CMK (cell line): ENCODE results near the gene MRTO4.
"Not testable (repeated sequence)": the region's sequence is repeated elsewhere in the genome, so short reads cannot be mapped to it uniquely, and the experiment has no call there.

Source experiments
- DNase-seq: peaks from one replicate; pipeline ENCODE4 v3.0.0-alpha.2; 2010; ENCODE audit warnings: low read depth

The MRTO4 gene

GRCh38 chr1:19251305-19252196 is at the start of gene MRTO4, which contains the start of gene EMC1:
Gene MRTO4, plus strand, starts transcription at chr1:19251805. Its CDS starts 31 bp downstream, at chr1:19251836.
Gene EMC1, minus strand, starts transcription at chr1:19251524. Its CDS starts 15 bp downstream, at chr1:19251509.
- peak; percentile 83 for DNase-seq

- no peak for DNase-seq
These were observed 49.2 kb upstream of the MRTO4 start for GRCh38 chr1:19202396-19202795.

DNA sequence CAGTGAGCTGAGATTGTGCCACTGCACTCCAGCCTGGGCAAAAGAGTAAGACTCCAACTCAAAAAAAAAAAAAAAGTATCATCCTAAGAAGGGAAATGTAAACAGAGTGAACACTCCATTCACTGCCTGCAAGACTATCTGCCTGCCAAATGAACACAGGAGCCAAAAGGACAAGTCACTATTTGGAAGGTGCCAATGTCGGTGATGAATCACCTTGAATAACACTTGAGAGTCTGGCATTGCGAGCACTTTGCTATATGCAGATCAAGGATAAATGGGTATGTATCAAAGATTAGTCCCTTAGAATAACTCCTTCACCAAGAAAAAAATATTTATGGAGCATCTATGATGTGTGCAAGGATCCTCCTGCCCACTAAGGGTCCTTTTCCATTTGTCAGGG is 48.2 kb upstream of the MRTO4 start:
- DNase-seq, result no peak

DNA sequence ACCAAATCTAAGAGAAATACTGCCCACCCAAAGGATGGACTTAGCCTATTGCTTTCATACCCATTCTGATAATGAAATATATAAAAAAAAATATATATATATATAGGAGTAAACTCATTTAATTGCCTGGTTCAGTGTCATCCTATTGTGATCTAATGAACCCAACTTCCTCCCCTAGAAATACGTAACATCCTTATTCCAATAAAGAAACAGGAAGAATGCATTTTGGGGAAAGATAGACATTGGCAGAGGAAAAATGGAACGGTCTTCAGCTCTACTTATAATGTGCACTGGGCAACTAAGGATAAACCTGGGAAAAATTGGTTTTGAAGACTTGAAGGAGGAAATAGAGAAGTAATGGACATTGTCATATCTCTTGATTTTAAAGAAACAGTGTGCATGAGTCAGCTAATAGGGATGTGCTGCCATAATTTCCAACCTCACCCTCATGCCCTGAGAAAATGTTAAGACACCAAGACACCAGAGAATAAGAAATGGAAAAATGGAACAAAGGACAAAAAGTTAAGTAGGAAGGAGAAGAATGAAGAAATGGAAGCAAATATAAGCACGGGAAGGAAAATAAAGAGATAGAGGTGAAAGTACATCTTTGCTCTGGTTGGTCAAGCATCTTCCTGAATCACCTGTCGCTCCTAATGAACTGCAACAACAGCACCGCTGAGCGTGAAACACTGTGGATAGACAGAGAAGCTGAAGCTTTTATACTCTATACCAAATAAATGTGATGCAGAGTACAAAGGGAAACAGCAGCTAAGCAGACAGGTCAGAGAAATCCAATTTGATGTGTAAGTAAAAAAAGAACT is 46.9 kb upstream of the MRTO4 start:
- DNase-seq, result no peak

GRCh38 chr1:19205403-19205802 is 46.2 kb upstream of the MRTO4 start:
- DNase-seq, result no peak

DNA sequence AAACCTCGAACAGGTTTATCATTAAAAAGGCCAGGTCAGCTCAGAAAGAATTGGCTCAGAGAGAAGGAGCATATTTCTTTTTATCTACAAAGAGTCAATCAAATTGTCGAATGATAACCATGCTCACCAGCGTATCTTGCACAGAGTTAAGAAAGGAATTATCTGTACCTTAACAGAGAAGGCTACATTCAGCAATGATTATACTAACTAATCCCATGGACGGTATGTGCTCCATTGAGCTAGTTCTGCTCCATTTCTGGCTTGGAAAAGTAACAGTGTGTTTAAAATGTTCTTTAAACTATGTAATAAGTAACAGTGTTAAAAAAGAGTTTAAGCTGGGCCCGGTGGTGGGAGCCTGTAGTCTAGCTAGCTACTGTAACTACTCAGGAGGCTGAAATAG is 45.8 kb upstream of the MRTO4 start:
- DNase-seq, result no peak

- DNase-seq, result peak; percentile 80
These were observed 44.7 kb upstream of the MRTO4 start for GRCh38 chr1:19206947-19207346.

GRCh38 chr1:19208710-19209438 is 42.7 kb upstream of the MRTO4 start:
- no peak for DNase-seq

- DNase-seq, result peak; percentile 56
These were observed 42.1 kb upstream of the MRTO4 start for GRCh38 chr1:19209439-19209989.

- peak; percentile 95 for DNase-seq
These were observed 41.4 kb upstream of the MRTO4 start, which contains the start of gene UBR4 for GRCh38 chr1:19209990-19210771. Gene UBR4, minus strand, starts transcription at chr1:19210266. Its CDS starts 18 bp downstream, at chr1:19210248.

- DNase-seq, result no peak
These were observed 40.6 kb upstream of the MRTO4 start for GRCh38 chr1:19210772-19211549.

- no peak for DNase-seq
These were observed 39.4 kb upstream of the MRTO4 start for GRCh38 chr1:19212167-19212566.

GRCh38 chr1:19213580-19213979 is 38.0 kb upstream of the MRTO4 start:
- no peak for DNase-seq

- DNase-seq, result not testable (repeated sequence)
These were observed 35.0 kb upstream of the MRTO4 start for GRCh38 chr1:19216585-19216984.

DNA sequence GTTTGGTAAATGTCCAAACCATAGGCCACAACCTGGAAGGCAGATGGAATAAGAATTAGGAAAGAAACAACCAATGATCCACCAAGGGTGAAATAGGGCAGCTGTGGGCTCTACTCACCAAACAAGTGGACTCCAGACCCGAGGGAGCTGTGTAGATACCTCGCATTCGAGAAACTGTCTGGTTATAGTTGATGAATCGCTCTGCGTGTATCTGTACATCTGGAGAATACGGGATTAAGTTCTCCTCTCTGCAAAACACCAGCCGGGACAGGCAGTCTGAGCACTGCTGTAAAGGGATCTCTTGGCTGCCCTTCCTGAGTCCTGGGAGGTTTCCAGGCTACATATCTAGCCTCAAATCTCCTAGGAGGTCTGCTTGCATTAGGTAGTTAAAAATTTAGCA is 32.2 kb upstream of the MRTO4 start:
- DNase-seq, result no peak

GRCh38 chr1:19220080-19220846 is 31.3 kb upstream of the MRTO4 start:
- DNase-seq, result no peak

DNA sequence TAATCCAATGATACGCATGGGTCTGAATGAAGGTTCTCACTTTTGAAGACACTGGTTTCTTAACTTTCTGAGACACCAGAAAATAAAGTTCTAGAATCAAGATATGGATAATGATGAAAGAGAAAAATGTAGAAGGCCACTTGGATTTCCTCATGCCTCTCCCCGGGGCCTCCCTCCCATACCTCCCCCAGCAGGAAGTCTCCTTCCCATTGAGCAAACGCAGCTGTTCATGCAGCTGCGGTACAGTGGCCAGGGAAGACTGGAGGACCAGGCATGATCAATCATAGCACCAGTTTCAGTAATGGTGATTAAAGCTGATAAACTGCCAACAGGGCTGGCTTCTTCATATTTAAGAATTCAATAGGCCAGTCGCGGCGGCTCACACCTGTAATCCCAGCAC is 30.6 kb upstream of the MRTO4 start:
- no peak for DNase-seq

DNA sequence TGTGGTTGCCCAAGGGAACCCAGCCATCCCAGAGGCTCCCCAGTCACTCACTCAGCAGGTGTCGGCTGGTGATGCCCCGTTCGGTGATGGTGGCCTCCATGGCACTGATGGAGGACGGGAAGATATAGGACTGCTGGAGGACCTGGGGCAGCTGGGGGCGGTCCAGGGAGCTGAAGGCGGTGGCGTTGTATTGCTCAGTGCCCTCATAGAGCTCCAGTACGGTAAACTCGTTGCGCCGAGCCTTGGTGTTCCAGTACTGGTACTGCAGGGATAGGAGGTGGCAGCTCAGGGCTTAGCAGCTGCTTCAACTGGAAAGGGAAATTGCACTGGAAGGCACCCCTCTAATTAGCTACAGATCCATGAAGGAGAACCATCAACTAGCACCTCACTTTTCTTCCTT is 29.0 kb upstream of the MRTO4 start:
- no peak for DNase-seq
